CD4-positive, alpha-beta T cell treated with Interleukin-12 subunit alpha and Interleukin-12 subunit beta, for 1 hour (primary cell): ENCODE measurements around the gene PAQR9.

Experiments
- DNase-seq: peaks from one replicate; pipeline ENCODE4 v3.0.0-alpha.2; 2020

Gene PAQR9

DNA sequence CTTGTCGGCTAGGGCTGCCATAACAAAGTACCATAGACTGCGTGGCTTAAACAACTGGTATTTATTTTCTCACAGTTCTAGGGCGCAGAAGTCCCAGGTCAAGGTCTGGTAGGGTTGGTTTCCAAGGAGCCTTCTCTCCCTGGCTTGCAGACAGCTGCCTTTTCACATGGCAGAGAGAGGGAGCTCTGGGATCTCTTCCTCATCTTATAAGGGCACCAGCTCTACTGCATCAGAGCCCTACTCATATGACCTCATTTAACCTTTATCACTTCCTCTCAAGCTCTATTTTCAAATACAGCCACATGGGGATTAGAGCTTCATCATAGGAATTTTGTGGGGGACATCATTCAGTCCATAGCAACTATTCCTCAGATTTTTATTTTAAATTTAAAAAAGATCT is 17.6 kb upstream of the PAQR9 start:
- no peak for DNase-seq

DNA sequence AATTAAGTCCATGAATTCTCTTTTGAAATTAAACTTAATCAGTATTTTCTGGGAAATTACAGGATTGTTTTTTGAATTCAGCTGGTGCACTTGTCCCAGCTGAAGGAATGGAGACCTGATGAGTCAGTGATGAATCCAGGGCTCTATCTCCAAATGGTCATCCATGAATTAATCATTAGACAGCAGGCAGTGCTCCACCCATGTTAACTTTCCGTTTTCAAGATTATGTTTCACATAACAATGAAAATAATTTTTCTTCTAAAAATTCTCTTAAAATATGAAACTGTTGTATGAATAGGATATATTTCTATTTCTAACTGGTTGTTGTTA is 13.9 kb upstream of the PAQR9 start:
- no peak for DNase-seq

DNA sequence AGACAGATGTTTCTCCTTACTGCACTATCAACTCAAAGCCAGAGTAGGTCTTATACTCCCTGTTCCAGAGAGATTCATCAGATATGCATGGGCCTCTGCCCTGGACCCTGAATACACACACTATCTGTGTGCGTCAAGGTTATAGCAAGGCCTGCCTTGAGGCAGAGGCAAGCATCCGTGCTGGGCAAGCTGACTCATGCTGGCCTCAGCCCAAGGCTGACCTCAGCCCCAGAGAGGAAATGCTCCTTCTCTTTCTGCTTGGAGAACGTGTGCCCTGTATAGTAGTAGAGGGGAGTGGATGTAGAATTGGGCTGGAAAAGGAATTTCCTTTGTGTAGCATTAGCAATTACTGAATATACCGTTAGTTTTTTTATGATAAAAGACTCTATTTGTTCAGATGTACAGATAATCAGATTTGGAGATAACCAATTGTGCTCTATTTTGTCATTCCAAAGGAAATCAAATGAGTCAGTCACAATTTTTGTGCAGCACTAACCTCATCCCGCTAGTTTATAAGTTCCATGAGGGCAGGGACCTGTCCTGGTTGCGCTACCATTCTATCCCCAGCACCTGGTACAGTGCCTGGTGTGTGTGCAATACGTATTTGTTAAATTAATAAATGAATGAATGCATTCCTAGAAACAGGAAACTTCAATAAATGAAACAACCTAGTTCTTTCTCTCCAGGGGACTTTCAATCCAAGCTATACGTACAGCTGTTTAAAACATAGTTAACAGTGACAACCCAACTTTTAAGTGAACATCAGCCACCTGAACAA is 13.3 kb upstream of the PAQR9 start:
- no peak for DNase-seq

DNA sequence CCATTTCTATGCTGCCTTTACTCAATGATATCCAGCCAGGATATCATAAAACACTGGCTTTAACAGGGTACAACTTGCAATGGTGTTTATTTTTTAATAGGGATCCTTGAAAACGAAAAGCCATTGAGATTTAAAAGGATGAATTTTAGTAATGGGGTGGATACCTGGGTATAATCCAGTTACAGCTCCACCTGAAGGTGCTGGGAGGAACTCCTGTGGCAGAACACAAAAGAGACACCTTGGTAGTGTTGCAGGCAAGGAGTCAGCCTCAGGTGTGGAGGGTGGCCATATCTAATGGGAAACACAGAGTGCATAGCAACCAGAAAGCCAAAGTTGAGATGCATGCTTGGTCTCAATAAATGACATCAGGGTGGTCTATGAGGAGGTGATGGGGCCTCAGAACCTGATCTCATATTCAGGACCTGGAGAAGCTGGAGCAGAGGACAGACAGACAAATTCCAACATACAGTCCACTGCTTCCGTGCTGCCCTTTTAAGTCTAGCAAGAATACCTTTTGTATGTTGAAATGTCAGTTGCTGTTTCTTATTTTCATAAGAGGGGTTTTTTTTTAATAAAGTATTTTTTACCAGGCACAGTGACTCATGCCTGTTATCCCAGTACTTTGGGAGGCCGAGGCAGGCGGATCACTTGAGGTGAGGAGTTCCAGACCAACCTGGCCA is 12.0 kb upstream of the PAQR9 start:
- DNase-seq = no peak

DNA sequence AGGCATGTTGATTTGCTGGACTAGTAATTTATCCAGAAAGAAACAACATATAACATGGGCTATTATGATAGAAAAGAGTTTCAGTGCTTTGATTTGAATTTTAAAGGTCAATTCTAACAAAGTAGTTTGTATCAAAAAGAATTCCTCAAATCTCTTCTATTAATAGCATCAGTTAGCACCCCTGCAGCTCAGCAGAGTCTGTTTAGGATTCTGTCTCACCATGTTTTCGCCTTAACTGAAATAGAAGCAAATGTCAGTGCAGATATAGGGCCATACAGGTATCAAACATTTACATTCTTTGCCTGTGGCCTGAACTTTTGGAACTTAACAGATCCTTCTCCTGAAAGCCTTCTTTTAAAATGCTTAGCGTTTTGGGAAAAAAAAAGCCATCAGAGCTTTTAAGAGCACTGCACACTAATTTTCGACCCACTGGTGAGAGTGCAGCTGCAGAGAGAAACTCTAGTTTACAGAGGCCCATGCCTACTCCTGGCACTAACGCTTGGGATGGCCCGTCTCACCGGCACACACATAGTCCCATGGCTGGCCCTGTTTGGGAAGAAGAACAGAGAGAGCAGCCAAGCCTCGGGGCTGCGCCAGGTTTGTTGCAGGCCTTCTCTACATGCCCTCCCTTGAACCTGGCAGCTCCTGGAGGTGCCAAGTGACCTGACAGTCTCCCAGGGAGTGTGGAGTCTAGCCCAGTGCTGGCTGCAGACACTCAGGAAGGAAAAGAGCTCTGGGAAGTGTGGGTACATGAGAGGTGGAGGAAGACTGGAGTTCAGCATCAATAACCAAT is 9.9 kb upstream of the PAQR9 start:
- DNase-seq = no peak

DNA sequence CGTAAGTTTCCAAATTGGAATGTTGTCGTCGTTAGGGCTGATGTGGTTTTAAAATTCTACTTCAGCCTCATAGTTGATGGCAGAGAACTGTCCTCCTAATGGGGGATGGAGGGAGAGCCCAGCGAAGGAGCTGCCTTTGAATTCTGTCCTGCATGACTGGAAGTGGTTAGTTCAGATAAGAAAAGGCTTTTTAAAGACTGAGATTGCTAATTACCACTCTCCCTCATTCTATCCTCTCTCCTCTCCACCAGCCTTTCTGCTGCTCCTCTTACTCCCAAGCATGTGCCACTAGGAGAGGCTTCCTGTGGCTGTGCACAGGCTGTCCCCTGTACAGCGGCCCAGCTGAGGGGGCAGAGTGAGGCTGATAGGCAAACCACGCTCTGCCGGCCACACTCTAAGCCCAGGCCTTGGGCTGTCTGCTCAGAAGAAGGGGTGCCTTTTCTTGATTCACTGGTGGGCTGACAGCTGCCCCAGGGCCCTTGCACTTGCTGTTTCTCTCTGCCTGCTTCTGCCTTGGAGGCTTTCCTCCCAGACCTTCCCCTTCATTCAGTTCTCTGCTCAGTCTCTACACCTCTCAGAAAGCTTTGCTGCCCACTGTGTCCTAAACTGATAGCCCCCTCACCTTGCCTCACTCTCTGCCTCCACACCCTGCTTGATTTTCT is 8.7 kb upstream of the PAQR9 start:
- no peak for DNase-seq

DNA sequence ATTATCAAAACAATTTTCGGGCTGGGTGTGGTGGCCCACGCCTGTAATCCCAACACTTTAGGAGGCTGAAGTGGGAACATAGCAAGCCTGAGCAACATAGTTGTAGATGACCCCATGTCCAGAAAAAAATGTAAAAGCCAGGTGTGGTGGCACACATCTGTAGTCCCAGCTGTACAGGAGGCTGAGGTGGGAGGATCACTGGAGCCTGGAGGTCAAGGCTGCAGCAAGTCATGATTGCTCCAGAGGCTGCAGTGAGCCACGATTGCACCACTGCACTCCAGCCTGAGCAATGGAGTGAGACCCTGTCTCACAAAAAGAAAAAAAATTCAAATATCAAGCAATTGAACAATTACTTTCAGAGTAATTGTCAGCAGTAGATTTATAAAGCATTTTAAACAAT is 8.0 kb upstream of the PAQR9 start:
- no peak for DNase-seq

DNA sequence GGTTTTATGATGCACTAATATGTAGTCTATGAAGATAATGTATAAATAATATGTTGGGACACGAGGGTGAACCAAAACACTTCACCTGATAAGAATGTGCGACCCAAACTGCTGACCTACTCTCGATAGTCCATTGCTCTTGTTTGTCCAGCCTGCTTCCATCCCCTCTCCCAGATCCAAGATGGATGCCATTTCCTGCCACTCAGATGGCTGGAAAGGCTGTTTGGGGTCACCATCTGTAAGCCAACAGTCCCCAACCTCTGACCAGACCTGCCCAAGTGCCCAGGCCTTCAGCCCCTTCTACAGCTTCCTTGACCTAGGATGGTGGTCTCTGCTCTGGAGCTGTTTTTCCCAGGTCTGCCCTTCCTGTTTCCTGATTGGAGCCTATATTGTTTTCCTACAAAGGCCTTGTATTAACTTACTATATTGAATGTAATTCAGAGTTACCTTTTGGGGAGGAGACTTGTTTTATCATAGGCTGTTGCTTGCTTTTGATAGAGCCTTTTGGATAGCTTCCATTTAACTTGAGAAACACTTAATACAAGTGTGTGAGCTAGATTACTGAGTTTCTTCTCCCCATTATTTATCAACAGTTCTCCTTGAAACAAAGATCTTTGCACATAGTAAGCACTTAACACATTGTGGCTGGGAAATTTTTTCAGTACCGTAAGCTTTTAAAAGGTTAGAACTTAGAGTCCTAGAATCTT is 5.0 kb upstream of the PAQR9 start:
- no peak for DNase-seq

DNA sequence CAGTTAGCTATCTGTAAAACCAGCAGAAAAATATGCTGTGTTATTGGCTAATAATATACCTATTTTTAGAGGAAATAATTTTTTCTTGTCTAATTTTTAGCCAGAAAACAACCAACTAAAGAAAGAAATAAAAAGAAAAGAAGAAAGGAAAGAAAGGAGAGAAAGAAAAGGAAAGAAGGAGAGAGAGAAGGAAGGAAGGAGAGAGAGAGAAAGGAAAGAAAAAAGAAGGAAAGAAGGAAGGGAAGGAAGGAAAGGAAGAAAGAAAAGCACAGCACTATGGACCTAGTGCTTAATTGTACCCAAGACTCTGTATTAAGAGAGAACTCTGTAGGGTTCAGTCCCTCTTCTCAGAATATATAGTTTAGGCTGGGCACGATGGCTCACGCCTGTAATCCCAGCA is 3.3 kb upstream of the PAQR9 start:
- DNase-seq = no peak

DNA sequence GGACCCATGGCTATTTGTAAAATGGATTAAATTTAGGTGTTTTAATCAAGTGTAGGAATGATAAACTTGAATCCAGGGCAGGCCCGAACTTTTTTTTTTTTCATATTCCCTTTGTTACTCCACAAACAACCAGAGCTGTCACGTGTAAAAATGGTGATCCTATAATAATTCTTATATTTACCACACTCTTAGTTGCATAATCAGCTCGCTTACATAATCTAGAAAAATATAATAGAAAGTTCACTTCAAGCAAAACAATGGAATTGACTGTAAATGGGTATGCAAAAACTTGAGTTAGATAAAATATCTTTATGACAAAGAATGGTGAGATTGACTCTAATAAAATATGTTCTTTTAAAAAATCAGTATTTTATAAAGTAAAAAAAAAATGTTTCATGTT is 2.1 kb upstream of the PAQR9 start:
- DNase-seq = no peak

DNA sequence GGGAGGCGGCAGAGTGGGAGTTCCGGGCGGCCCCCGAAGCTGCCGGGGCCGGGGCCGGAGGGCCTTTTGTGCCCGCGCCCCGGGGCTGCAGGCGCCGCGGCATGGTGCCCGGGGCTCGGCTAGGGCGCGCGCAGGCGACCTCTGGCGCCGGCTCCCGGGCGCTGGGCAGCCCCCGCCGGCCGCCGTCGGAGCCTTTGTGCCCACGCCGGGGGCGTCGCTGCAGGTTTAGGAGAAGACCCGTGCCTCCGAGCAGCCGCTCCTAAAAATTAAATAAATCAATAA is 299 bp downstream of the PAQR9 start:
- DNase-seq = no peak

DNA sequence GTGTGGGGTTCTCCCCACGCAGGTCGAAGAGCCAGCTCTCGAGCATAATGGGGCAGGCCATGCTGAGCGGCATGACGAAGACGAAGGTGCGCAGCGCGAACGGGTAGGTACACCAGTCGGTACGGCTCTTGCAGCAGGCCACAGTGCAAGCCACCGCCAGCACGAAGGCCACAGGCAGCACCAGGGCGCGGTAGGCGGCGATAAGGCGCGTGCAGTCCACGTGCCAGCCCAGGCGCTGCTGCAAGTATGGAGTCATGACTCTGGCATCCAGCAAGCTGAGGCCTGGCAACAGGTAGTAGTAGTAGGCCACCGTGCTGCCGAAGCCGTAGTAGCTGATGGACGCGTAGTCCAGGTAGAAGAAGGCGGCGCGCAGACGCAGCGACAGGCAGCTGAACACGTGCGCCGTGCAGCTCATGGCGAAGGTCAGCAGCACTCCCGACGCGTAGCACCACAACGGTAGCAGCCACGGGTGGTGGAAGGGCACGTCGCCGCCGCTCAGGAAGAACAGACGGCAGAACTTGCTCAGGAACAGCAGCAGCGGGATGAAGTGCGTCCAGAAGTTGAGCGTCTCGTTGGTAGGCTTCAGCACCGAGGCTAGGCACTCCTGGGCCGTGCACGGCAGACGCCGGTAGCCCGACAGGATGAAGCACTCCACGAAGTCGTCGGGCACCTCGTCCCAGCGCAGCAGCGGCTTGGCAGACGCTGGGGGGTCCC is 797 bp downstream of the PAQR9 start:
- DNase-seq = no peak

DNA sequence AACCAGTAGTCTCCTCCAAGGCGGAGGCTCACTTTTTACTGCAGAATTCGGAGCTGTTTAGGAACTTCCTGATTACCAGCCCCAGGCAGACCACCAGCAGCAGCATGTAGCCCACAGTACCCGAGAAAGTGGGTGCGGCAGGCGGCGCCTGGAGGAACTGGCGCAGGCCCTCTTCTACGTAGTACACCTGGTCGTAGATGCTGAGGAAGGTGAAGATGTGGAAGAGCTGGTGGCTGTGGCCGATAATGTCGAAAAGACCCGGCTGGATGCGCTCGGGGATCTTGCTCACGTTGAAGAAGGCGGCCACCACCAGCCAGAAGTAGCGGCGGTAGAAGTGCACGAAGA is 1.3 kb downstream of the PAQR9 start:
- no peak for DNase-seq

DNA sequence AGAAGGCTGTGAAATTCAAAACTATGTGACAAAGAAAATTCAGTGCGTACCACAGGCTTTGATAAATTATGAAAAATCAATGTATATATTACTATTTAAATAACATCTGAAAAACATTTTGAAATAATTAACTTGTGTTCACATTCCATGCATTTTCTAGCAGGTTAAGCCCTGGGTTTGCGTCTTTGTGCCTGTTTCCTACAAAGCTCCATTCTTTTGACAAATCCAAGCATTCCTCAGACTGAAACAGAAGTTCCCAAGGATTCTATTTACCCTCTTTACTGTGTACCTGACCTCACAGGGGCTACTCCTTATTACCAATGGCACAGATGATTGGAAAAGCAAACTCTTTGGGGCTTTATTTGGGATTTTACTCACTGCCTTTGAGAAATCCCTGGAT is 1.9 kb downstream of the PAQR9 start:
- no peak for DNase-seq

DNA sequence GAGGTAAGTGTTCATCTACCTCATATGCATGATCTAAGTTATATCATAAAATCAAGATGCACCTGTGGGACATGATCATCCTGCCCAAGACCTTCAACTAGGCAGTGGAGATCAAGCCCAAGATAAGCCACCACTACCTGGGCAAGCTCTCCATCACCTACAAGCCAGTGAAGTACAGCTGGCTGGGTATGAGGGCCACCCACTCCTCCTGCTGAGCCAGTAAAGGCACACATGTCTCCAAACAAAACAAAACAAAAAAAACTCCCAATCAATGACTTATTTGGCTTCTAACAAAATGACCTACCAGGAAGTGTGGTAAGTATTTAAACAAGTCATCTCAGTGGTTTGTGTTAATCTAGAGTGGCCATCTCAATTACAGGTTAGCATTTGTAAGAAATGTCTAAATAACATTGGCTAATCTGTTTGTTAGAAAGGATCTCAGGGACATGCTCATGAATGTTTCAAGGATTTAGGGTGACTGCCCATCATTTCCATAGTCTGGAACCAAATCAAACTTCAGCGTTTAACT is 3.1 kb downstream of the PAQR9 start:
- DNase-seq = no peak

DNA sequence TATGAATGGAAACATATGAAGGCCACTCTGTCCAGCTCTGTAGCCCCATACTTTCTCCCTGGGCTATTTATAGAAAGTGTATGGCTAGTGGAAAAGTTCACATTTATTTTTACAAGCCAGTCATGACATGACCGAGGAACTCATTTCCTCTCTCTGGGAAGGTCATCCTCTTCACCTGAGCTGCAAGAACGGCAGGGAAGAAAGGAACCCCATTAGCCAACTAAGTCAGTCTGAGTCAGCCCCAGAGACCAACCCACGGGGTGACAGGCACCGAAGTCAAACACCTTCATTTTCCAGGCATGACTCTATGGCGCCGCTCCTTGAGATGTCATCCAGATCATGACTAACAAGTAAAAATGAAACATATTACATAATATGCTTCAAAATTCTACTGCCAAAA is 4.8 kb downstream of the PAQR9 start:
- DNase-seq = no peak

DNA sequence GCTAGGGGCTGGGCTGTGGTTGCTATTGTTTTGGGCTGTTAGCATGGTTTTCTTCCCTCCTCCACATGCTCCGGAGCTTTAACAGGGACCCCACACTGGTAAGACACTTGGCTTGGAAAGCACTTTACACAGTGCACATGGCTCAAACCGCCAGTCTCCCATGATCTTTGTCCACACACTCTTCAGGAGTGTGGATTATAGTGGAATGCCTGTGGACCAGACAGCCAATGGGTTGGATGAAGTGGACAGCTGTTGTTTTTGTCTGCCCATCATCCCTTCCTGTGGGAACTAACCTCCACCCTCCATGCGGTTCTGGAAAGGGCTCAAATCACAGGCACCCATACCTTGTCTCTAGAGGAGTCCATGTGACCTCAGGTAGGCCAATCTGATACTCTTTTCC is 10.0 kb downstream of the PAQR9 start:
- no peak for DNase-seq

DNA sequence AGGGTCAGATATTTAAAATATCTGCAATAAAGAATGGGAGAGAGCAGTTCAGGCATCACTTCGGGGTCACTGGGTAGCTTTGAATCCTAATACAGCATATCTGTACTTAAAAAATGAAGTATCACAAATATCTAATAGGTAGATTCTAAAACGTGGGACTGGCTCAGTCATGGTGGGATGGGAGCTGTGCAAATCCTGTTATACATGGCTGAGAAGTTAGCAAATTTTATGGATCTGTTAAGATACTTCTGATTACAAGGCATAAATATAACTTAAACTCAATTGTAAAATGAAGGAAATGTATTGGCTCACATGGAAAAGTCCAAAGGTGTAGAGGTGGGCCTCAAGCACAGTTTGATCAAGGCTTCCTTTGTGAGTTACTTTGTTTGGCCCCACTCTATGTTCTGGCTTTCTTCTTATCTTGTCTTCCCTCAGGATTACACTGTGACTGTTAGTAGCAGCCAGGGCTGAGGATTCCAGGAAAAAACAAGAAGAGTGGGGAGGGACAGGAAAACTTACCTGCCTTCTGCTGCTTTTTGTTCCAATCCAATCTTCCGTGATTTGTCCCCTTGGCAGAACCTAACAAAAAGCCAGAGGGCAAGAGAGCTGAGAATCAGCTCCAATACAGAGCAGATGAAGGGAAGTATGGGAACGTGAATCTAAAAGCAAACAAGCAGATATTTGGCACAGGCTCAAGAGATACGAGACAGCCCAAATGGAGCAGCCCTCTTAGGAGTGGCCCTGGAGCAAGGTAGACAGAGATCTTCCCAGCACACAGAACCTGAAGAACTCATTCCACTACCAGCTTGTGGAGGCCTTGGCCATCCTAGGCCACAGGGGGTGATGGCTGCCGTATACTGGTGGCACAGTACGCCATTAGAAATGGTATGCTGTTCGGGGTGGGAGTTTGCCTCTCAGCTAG is 10.9 kb downstream of the PAQR9 start:
- DNase-seq = no peak

DNA sequence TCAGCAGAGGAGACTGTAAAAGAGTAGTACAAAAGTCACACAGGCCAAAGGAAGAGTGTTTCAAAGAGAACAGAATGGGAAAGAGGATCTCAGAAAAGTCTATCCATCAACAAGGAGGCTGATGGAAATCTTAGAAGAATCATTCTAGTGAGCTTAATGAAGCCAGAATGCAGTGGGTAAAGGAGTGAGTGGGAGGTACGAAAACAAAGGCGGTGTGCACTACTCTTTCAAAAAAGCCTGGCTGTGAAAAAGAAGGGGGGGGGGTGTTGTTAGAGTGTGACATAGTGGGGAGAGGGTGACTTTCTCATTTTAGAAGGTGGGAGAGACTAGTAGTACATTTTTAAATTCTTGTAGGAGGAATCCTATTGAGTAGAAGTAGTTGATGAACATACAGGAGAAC is 11.7 kb downstream of the PAQR9 start:
- no peak for DNase-seq

DNA sequence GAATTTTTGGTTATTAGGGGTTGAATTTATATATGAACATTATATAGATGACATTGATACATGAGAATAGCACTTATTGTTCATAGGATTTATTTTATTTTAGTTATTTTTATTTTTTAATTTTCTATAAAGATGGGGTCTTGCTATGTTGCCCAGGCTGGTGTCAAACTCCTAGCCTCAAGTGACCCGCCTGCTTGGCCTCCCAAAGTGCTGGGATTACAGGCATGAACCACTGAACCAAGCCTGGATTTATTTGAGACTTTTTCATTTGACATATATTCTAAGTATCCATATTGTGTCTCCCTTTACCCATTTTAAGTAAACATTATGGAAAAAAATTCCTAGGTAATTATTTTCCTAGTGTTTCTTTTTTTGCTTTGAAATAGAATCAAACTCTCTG is 12.5 kb downstream of the PAQR9 start:
- no peak for DNase-seq
